Measurements from ENCODE around the gene GRM2. TPM values are rescaled to one million over a fixed set of nuclear protein-coding genes. Genes with fewer than 3 reads are reported as not detected.

The GRM2 gene
- total RNA-seq, 1 experiment from 2014 or later = 1.9 TPM

- Histone ChIP-seq H3K56ac (ENCODE audit: insufficient read length, low read depth, low read length) (no peak overlapping the region), H3K18ac (ENCODE audit: insufficient read length, low read depth, low read length) (no peak overlapping the region), H3K27ac (ENCODE audit: insufficient read length, low read depth, low read length) (no peak overlapping the region), H3K79me1 (ENCODE audit: insufficient read depth, low read depth, low read length, poor library complexity, severe bottlenecking) (no peaks in the 10 kb centered on the region), H3K23ac (ENCODE audit: insufficient read length, low read depth, low read length) (no peak overlapping the region), H4K8ac (replicated peaks; ENCODE audit: insufficient read length, low read depth, low read length) (no peak overlapping the region), H3K23me2 (ENCODE audit: insufficient read length, low read depth, low read length, poor library complexity, severe bottlenecking) (peaks cover 7% of the 10 kb centered on the region), H4K91ac (ENCODE audit: insufficient read length, low read depth, low read length) (no peak overlapping the region), H3K4me1 (ENCODE audit: insufficient read depth, low read length) (no peaks in the 10 kb centered on the region), H2BK5ac (ENCODE audit: insufficient read length, low read length) (no peak overlapping the region), H3K4me2 (ENCODE audit: insufficient read depth, insufficient read length, low read length) (no peak overlapping the region), H2BK120ac (ENCODE audit: low read depth, low read length, poor library complexity, severe bottlenecking) (no peak overlapping the region), H3K27me3 (ENCODE audit: insufficient read depth, low read length) (peaks cover 17% of the 10 kb centered on the region; the same call in 1 of the 2 replicates), H3K9ac (ENCODE audit: extremely low read depth, insufficient read length, low read length) (no peak overlapping the region), H2BK15ac (ENCODE audit: low read depth, low read length) (no peak overlapping the region), H2AK5ac (ENCODE audit: insufficient read length, low read length) (no peak overlapping the region), H3K79me2 (ENCODE audit: insufficient read depth, low read length) (no peaks in the 10 kb centered on the region), H2AFZ (ENCODE audit: low read length) (no peak overlapping the region), H2BK20ac (ENCODE audit: low read depth, low read length, poor library complexity, severe bottlenecking) (no peak overlapping the region), H3K14ac (ENCODE audit: insufficient read depth, low read length) (no peak overlapping the region), H4K5ac (ENCODE audit: insufficient read length, low read depth, low read length) (no peak overlapping the region), H4K20me1 (ENCODE audit: control insufficient read depth, insufficient read depth, insufficient read length) (no peaks in the 10 kb centered on the region), H2BK12ac (ENCODE audit: insufficient read length, low read depth, low read length) (no peak overlapping the region), H3T11ph (ENCODE audit: low read length) (no peak overlapping the region), H3K9me3 (ENCODE audit: control insufficient read depth, low read depth, low read length) (no peaks in the 10 kb centered on the region), H3K4ac (ENCODE audit: low read depth, low read length) (no peak overlapping the region)
- H3K4me1 Mint-ChIP-seq = peaks cover 14 to 36% of the 10 kb centered on the region in 2 experiments
- no peaks in the 10 kb centered on the region for H3K36me3 Mint-ChIP-seq (ENCODE audit: insufficient read depth in 1 of 3, low read depth in 3 of 3)
- no peak overlapping the region for H3K27ac Mint-ChIP-seq
- H3K9me3 Mint-ChIP-seq = no peaks in the 10 kb centered on the region; a peak in 1 of 5 replicates
- peak overlapping the region; percentile 69 to 90; a peak in 4 of 5 replicates for H3K4me3 Mint-ChIP-seq
- TF ChIP-seq CTCF (conservative IDR thresholded peaks at IDR 0.05) = no peak
- peaks cover 35% of the 10 kb centered on the region for H3K27me3 Mint-ChIP-seq (ENCODE audit: low read depth)
- no CpG with 5 or more reads among the region's 3 CpGs for WGBS (ENCODE audit: extremely low coverage, insufficient read length, low lambda C conversion rate)
- DNase-seq = peak; percentile 9
These were observed 1.5 kb downstream of the GRM2 start for GRCh38 chr3:51708216-51708845.
